ENCODE measurements around the gene ZBTB20. TPM values are rescaled to one million over a fixed set of nuclear protein-coding genes. Genes with fewer than 3 reads are reported as not detected.

ZBTB20 gene
- total RNA-seq, 1 donor from 2014 or later, result 91.2 TPM

- H3K27ac Mint-ChIP-seq, result no peak overlapping the region
- DNase-seq (no peak), ATAC-seq (ENCODE audit: low read depth) (no peak)
- peaks cover 2% of the 10 kb centered on the region for H3K36me3 Mint-ChIP-seq (ENCODE audit: low read depth)
- no peak for TF ChIP-seq CTCF (IDR thresholded peaks at IDR 0.05)
- H3K9me3 Mint-ChIP-seq, result no peaks in the 10 kb centered on the region
- H3K4me3 Mint-ChIP-seq, result no peak overlapping the region
- H3K4me1 Mint-ChIP-seq, result peaks cover 16% of the 10 kb centered on the region
- intact Hi-C loops (cut with micrococcal nuclease), result no loop called here
- CTCF ChIA-PET, result no interaction called here
- POLR2A ChIA-PET, result no interaction called here
- no peaks in the 10 kb centered on the region for H3K27me3 Mint-ChIP-seq
Observed at GRCh38 chr3:114866430-114866829, 280.7 kb downstream of the ZBTB20 start.

- peaks cover 16% of the 10 kb centered on the region for H3K4me1 Mint-ChIP-seq
- H3K27ac Mint-ChIP-seq, result no peak overlapping the region
- POLR2A ChIA-PET, result no interaction called here
Observed at GRCh38 chr3:114864970-114865369, 282.1 kb downstream of the ZBTB20 start.

GRCh38 chr3:114863848-114864247, 283.2 kb downstream of the ZBTB20 start:
- Mint-ChIP-seq H3K9me3 (no peaks in the 10 kb centered on the region), H3K27me3 (no peaks in the 10 kb centered on the region), H3K4me3 (peak overlapping the region; percentile 55), H3K36me3 (ENCODE audit: low read depth) (peaks cover 3% of the 10 kb centered on the region), H3K4me1 (peaks cover 22% of the 10 kb centered on the region), H3K27ac (no peak overlapping the region)
- ATAC-seq (ENCODE audit: low read depth) (no peak), DNase-seq (no peak)
- no peak for TF ChIP-seq CTCF (IDR thresholded peaks at IDR 0.05)
- ChIA-PET CTCF (no interaction called here), POLR2A (no interaction called here)
- intact Hi-C loops (cut with micrococcal nuclease), result loop anchor here (2.0 kb wide), 1 partner anchor 15 kb away; no protein-coding TSS in a partner anchor

More at GRCh38 chr3:114864970-114865369, 282.1 kb downstream of the ZBTB20 start:
- CTCF ChIA-PET, result no interaction called here
- DNase-seq (no peak), ATAC-seq (ENCODE audit: low read depth) (no peak)
- peaks cover 3% of the 10 kb centered on the region for H3K36me3 Mint-ChIP-seq (ENCODE audit: low read depth)
- no peak overlapping the region for H3K4me3 Mint-ChIP-seq
- intact Hi-C loops (cut with micrococcal nuclease), result no loop called here
- no peaks in the 10 kb centered on the region for H3K27me3 Mint-ChIP-seq
- no peaks in the 10 kb centered on the region for H3K9me3 Mint-ChIP-seq
- no peak for TF ChIP-seq CTCF (IDR thresholded peaks at IDR 0.05)

GRCh38 chr3:114861666-114862065, 285.4 kb downstream of the ZBTB20 start:
- Mint-ChIP-seq H3K4me3 (no peak overlapping the region), H3K27me3 (no peaks in the 10 kb centered on the region), H3K9me3 (no peaks in the 10 kb centered on the region), H3K4me1 (peaks cover 43% of the 10 kb centered on the region), H3K36me3 (ENCODE audit: low read depth) (peaks cover 3% of the 10 kb centered on the region), H3K27ac (no peak overlapping the region)
- intact Hi-C loops (cut with micrococcal nuclease), result loop anchor here (2.0 kb wide), 1 partner anchor 17 kb away; no protein-coding TSS in a partner anchor
- no peak for ATAC-seq (ENCODE audit: low read depth)
- ChIA-PET CTCF (no interaction called here), POLR2A (no interaction called here)
- no peak for TF ChIP-seq CTCF (IDR thresholded peaks at IDR 0.05)
- no peak for DNase-seq

- ATAC-seq (ENCODE audit: low read depth) (no peak), DNase-seq (no peak)
- POLR2A ChIA-PET, result no interaction called here
- peaks cover 42% of the 10 kb centered on the region for H3K4me1 Mint-ChIP-seq
- no peak for TF ChIP-seq CTCF (IDR thresholded peaks at IDR 0.05)
- H3K4me3 Mint-ChIP-seq, result no peak overlapping the region
- H3K36me3 Mint-ChIP-seq (ENCODE audit: low read depth), result peaks cover 3% of the 10 kb centered on the region
- H3K9me3 Mint-ChIP-seq, result no peaks in the 10 kb centered on the region
- intact Hi-C loops (cut with micrococcal nuclease), result no loop called here
- H3K27me3 Mint-ChIP-seq, result no peaks in the 10 kb centered on the region
- H3K27ac Mint-ChIP-seq, result no peak overlapping the region
- CTCF ChIA-PET, result no interaction called here
Observed at GRCh38 chr3:114860531-114860930, 286.6 kb downstream of the ZBTB20 start.
